ENCODE measurements around the gene RABGAP1L. TPM values are rescaled to one million over a fixed set of nuclear protein-coding genes. Genes with fewer than 3 reads are reported as not detected.

Gene RABGAP1L
- total and polyA plus RNA-seq, 2 of the 4 experiments (the other 2 are of a cell fraction), result 7.9 to 26.7 TPM

GRCh38 chr1:174914991-174915390, 755.7 kb downstream of the RABGAP1L start:
- Histone ChIP-seq H2AK9ac (replicated peaks; ENCODE audit: low read depth, low read length, poor library complexity) (no peak overlapping the region), H4K91ac (ENCODE audit: insufficient read depth, low read depth, low read length) (no peak overlapping the region), H3K36me3 (ENCODE audit: control insufficient read depth, insufficient read depth, low read length) (no peaks in the 10 kb centered on the region), H3K9me3 (ENCODE audit: control insufficient read depth, insufficient read depth, low read length) (no peaks in the 10 kb centered on the region), H3K56ac (ENCODE audit: extremely low read depth, insufficient read depth, low read length) (no peak overlapping the region), H2BK5ac (ENCODE audit: low read depth, low read length, poor library complexity, severe bottlenecking) (no peak overlapping the region), H2AK5ac (ENCODE audit: low read depth, low read length) (no peak overlapping the region), H2BK20ac (ENCODE audit: low read depth, low read length) (no peak overlapping the region), H3K9ac (ENCODE audit: low read depth, low read length) (no peak overlapping the region), H3K4me3 (ENCODE audit: insufficient read depth, low read depth, low read length) (no peak overlapping the region), H3K14ac (replicated peaks; ENCODE audit: low read depth, low read length) (no peak overlapping the region), H3K27me3 (ENCODE audit: control insufficient read depth, insufficient read depth, low read length) (no peaks in the 10 kb centered on the region), H3K27ac (ENCODE audit: insufficient read depth, low read length) (no peak overlapping the region), H4K8ac (ENCODE audit: low read depth in 2 of 2, low read length in 2 of 2) (no peak overlapping the region), H3K4me2 (ENCODE audit: low read depth, low read length) (no peak overlapping the region), H2BK120ac (ENCODE audit: low read depth, low read length) (no peak overlapping the region), H3K9me1 (ENCODE audit: insufficient read depth, low read length) (no peaks in the 10 kb centered on the region), H3K4ac (ENCODE audit: low read depth, low read length) (no peak overlapping the region), H3K18ac (ENCODE audit: low read depth, low read length) (no peak overlapping the region), H2BK15ac (ENCODE audit: low read depth, low read length) (no peak overlapping the region), H4K5ac (ENCODE audit: low read depth, low read length) (no peak overlapping the region), H2AFZ (replicated peaks; ENCODE audit: low read length, poor library complexity) (no peak overlapping the region), H3K4me1 (ENCODE audit: control insufficient read depth, insufficient read depth, low read length) (no peaks in the 10 kb centered on the region), H3K79me1 (ENCODE audit: low read depth in 1 of 2, low read length in 2 of 2) (no peaks in the 10 kb centered on the region), H4K20me1 (ENCODE audit: insufficient read depth, low read length) (no peaks in the 10 kb centered on the region), H3K23ac (ENCODE audit: low read depth, low read length) (no peak overlapping the region)
- no CpG with 5 or more reads among the region's 1 CpG for WGBS, 2 experiments (ENCODE audit: extremely low coverage in 2 of 2, insufficient read length in 1 of 2)
- in situ Hi-C loops (cut with MboI; ENCODE audit: low sequenced_read_pairs), result no loop called here
- TF ChIP-seq CEBPB (IDR thresholded peaks at IDR 0.05; ENCODE audit: low read depth, low read length) (no peak), ELK1 (IDR thresholded peaks at IDR 0.05; ENCODE audit: borderline replicate concordance, low read depth, low read length) (no peak)
- no peak for ATAC-seq (ENCODE audit: low read depth)
- BruUV-seq (replicated peaks), result no TSS peak
- ChIA-PET POLR2A (ENCODE audit: unreplicated experiment) (no interaction called here), CTCF (no interaction called here)
- dilution Hi-C loops (cut with HindIII; ENCODE audit: low sequenced_read_pairs, unreplicated experiment), result no loop called here
- no peak for DNase-seq
- intact Hi-C loops (cut with micrococcal nuclease), result no loop called here
